GM12892 (cell line): Measurements from ENCODE around the gene CASKIN2.

ENCODE experiments used
- POLR2AphosphoS5 ChIP-seq: IDR thresholded peaks from 2 replicates; pipeline ENCODE4 v1.6.1; 2011; ENCODE audit warnings: low read depth, low read length, control low read depth
- TAF1 ChIP-seq: IDR thresholded peaks from 2 replicates; pipeline ENCODE4 v1.6.1; 2011; ENCODE audit warnings: low read depth, mild to moderate bottlenecking, control low read depth, low read length, borderline replicate concordance

DNA sequence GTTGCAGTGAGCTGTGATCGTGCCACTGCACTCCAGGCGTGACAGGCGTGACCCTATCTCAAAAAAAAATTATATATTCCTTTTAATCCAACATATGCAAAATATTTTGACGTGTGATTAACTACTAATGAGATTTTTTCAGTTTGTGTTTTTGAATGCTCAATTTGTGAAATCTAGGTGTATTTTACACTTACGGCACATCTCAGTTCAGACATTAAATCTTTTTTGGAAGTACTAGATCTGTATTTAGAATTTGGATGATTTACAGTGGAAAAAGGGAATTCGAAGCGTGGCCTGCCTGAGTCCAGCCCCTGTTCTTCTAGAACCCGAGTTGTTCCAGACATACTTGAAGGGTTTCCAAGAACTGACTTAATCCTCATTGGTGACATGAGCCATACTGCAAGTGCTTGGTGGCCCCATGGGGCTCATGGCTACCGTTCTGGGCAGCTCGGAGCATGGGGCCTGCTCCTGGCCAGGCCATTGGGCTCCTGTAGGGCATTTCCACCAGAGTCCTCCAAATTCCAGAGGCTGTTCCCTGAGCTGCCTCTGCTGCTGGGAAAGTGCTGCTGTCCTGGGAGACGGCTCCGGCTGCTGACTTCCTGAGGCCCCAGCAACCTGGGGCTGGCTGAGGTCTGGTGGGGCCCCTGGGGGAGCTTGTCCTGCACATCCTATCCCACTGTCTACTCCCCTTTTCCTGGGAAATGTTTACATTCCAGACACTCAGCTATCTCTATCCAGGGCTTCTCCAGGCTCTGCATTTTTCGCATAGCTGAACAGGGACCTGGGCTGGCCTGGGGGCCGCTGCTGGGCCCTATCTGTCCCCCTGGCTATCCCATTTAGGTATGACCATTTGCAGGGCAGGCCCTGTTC, 37.3 kb upstream of the CASKIN2 start:
- TF ChIP-seq POLR2AphosphoS5 (no peak), TAF1 (no peak)
